ENCODE results near the gene FBXO42. TPM values are rescaled to one million over a fixed set of nuclear protein-coding genes. Genes with fewer than 3 reads are reported as not detected.

Gene FBXO42
- total and polyA plus RNA-seq, 9 of the 15 experiments (the other 6 are each of a cell fraction or from before 2014, with no cell fraction given): 7.2 to 24.8 (median 17.4) TPM

- TF ChIP-seq MGA (IDR thresholded peaks at IDR 0.05): peak; percentile 27; the same call in 1 of the 2 replicates
- 0 out of 2 replicates have a peak, but pooled peaks have one; percentile 19 for TF ChIP-seq CTBP1 (IDR thresholded peaks at IDR 0.05; ENCODE audit: borderline replicate concordance)
- TF ChIP-seq ZNF584 (CRISPR knock-in tag; IDR thresholded peaks at IDR 0.05; ENCODE audit: low read depth): 0 out of 2 replicates have a peak, but pooled peaks have one; percentile 36
- TF ChIP-seq CREM (IDR thresholded peaks at IDR 0.05; ENCODE audit: low read depth): 0 out of 2 replicates have a peak, but pooled peaks have one; percentile 10
- 0 out of 2 replicates have a peak, but pooled peaks have one; percentile 19 for TF ChIP-seq TFAP4 (CRISPR knock-in tag; IDR thresholded peaks at IDR 0.05; ENCODE audit: borderline replicate concordance)
- no peak for TF ChIP-seq ZNF57 (CRISPR knock-in tag; IDR thresholded peaks at IDR 0.05)
- peak; percentile 44 for TF ChIP-seq L3MBTL2 (IDR thresholded peaks at IDR 0.05)
- peak in 1 of 2 experiments; percentile 25 for TF ChIP-seq E2F6 (IDR thresholded peaks at IDR 0.05; ENCODE audit: borderline replicate concordance in 1 of 2, extremely low read depth in 1 of 2, insufficient read depth in 1 of 2, insufficient read length in 1 of 2, low read depth in 1 of 2, low read length in 1 of 2, poor library complexity in 1 of 2, severe bottlenecking in 1 of 2)
- TF ChIP-seq NFIX (CRISPR knock-in tag; IDR thresholded peaks at IDR 0.05; ENCODE audit: low read depth): no peak
- peak; percentile 67 for TF ChIP-seq SMAD4 (CRISPR knock-in tag; conservative IDR thresholded peaks at IDR 0.05)
- peak; percentile 84 for TF ChIP-seq CEBPG (CRISPR knock-in tag; IDR thresholded peaks at IDR 0.05)
- TF ChIP-seq CEBPG (tag; conservative IDR thresholded peaks at IDR 0.05 in 1 of 2, IDR thresholded peaks at IDR 0.05 in 1 of 2): peak; percentile 17 to 72; a peak in 3 of 4 replicates
Measured at GRCh38 chr1:16391411-16391810, 39.1 kb upstream of the FBXO42 start (continued).

All from K562 (cell line).